ENCODE data around the gene GALNTL6. TPM values are rescaled to one million over a fixed set of nuclear protein-coding genes. Genes with fewer than 3 reads are reported as not detected.

GALNTL6 gene
- total and polyA plus RNA-seq, 2 of the 4 experiments (the other 2 are of a cell fraction), result under 0.01 TPM; not detected in 1

DNA sequence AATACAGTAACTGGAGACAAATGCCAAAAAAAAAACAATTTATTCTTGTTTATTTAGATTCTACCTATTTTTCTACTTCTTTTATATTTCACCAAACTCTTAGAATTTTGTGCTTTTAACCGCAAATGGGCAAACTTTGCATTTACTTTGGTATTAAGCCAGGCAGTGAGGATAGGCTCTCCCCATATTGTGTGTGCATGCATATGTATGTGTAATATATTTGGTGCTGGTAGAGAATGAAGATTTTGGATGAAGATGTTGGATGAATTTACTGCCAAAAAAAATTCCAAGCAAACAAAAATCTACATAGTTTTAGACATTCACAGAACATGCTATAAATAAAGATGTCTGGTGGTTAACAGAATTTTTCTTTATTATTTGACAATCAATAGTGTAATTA is 30.3 kb downstream of the GALNTL6 start:
- H4K91ac ChIP-seq (ENCODE audit: insufficient read depth, low read depth, low read length), result no peak overlapping the region
- H2BK5ac ChIP-seq (ENCODE audit: low read depth, low read length, poor library complexity, severe bottlenecking), result no peak overlapping the region
- in situ Hi-C loops (cut with MboI; ENCODE audit: low sequenced_read_pairs) (no loop called here), intact Hi-C loops (cut with micrococcal nuclease) (no loop called here), dilution Hi-C loops (cut with HindIII; ENCODE audit: low sequenced_read_pairs, unreplicated experiment) (no loop called here)
- BruUV-seq (replicated peaks), result no TSS peak
- H2BK20ac ChIP-seq (ENCODE audit: low read depth, low read length), result no peak overlapping the region
- no peak overlapping the region for H3K9ac ChIP-seq (ENCODE audit: low read depth, low read length)
- no peak overlapping the region for H2AK9ac ChIP-seq (replicated peaks; ENCODE audit: low read depth, low read length, poor library complexity)
- no peak overlapping the region for H2BK15ac ChIP-seq (ENCODE audit: low read depth, low read length)
- no peak overlapping the region for H3K4me2 ChIP-seq (ENCODE audit: low read depth, low read length)
- no peaks in the 10 kb centered on the region for H3K79me1 ChIP-seq (ENCODE audit: low read depth in 1 of 2, low read length in 2 of 2)
- H3K4me3 ChIP-seq (ENCODE audit: insufficient read depth, low read depth, low read length), result no peak overlapping the region
- H3K23ac ChIP-seq (ENCODE audit: low read depth, low read length), result no peak overlapping the region
- TF ChIP-seq SMC3 (IDR thresholded peaks at IDR 0.05; ENCODE audit: low read depth, low read length), result no peak
- TF ChIP-seq MAFK (IDR thresholded peaks at IDR 0.05; ENCODE audit: low read depth, low read length), result no peak
- no peak for TF ChIP-seq CEBPB (IDR thresholded peaks at IDR 0.05; ENCODE audit: low read depth, low read length)
- no peak for TF ChIP-seq MAZ (IDR thresholded peaks at IDR 0.05; ENCODE audit: borderline replicate concordance, low read depth, low read length)
- no peak for TF ChIP-seq CHD1 (IDR thresholded peaks at IDR 0.05; ENCODE audit: low read depth, low read length)
- no peak for TF ChIP-seq BHLHE40 (IDR thresholded peaks at IDR 0.05; ENCODE audit: low read depth, low read length)
- TF ChIP-seq POLR2A (IDR thresholded peaks at IDR 0.05; ENCODE audit: low read depth, low read length), result no peak
- TF ChIP-seq MXI1 (IDR thresholded peaks at IDR 0.05; ENCODE audit: borderline replicate concordance, low read depth, low read length), result no peak
- no peak overlapping the region for H3K56ac ChIP-seq (ENCODE audit: extremely low read depth, insufficient read depth, low read length)
- CTCF ChIA-PET, result no interaction called here
- H3K4ac ChIP-seq (ENCODE audit: low read depth, low read length), result no peak overlapping the region
- H4K5ac ChIP-seq (ENCODE audit: low read depth, low read length), result no peak overlapping the region
- POLR2A ChIA-PET (ENCODE audit: unreplicated experiment), result no interaction called here
- H3K9me1 ChIP-seq (ENCODE audit: insufficient read depth, low read length), result no peaks in the 10 kb centered on the region
- H4K8ac ChIP-seq (ENCODE audit: low read depth in 2 of 2, low read length in 2 of 2), result no peak overlapping the region
- no CpG with 5 or more reads among the region's 1 CpG for WGBS, 2 experiments (ENCODE audit: extremely low coverage in 2 of 2, insufficient read length in 1 of 2)
- H2AFZ ChIP-seq (replicated peaks; ENCODE audit: low read length, poor library complexity), result no peak overlapping the region
- H3K36me3 ChIP-seq (ENCODE audit: control insufficient read depth, insufficient read depth, low read length), result no peaks in the 10 kb centered on the region
- no peak overlapping the region for H3K18ac ChIP-seq (ENCODE audit: low read depth, low read length)
- H4K20me1 ChIP-seq (ENCODE audit: insufficient read depth, low read length), result no peaks in the 10 kb centered on the region
- no peak overlapping the region for H3K27ac ChIP-seq (ENCODE audit: insufficient read depth, low read length)
- H3K27me3 ChIP-seq (ENCODE audit: control insufficient read depth, insufficient read depth, low read length), result no peaks in the 10 kb centered on the region
- no peaks in the 10 kb centered on the region for H3K4me1 ChIP-seq (ENCODE audit: control insufficient read depth, insufficient read depth, low read length)
- H2BK120ac ChIP-seq (ENCODE audit: low read depth, low read length), result no peak overlapping the region
- H2AK5ac ChIP-seq (ENCODE audit: low read depth, low read length), result no peak overlapping the region
- peaks cover 4% of the 10 kb centered on the region for H3K9me3 ChIP-seq (ENCODE audit: control insufficient read depth, insufficient read depth, low read length)
- ATAC-seq (ENCODE audit: low read depth), result no peak
- DNase-seq, result no peak
- H3K14ac ChIP-seq (replicated peaks; ENCODE audit: low read depth, low read length), result no peak overlapping the region
